Gastrocnemius medialis (tissue), 4 donors: Measurements from ENCODE around the gene DNAJB11. TPM values are rescaled to one million over a fixed set of nuclear protein-coding genes. Genes with fewer than 3 reads are reported as not detected.

ENCODE experiments used
- ATAC-seq, 2 donors: fragments of 150-250 bp; one replicate each; pipeline ENCODE4 v1.9.1; 2016
- DNase-seq, 2 donors: peaks; one replicate each; pipeline ENCODE4 v3.0.0-alpha.2; 2019
- H3K27ac ChIP-seq, 4 donors: fragments of 200-600 bp; sonication (generic); 1 replicate in 1 of 4; 2 replicates in 3 of 4; pipeline ENCODE4 v1.5.1; 2016 to 2018; ENCODE audit warnings: mild to moderate bottlenecking in 2 of 4, moderate library complexity in 1 of 4
- H3K27me3 ChIP-seq, 3 donors: fragments of 200-600 bp; sonication (generic) in 2 of 3; 1 replicate in 1 of 3; 2 replicates in 2 of 3; pipeline versions ENCODE4 v1.5.1 to v1.6.0; 2016 to 2019; ENCODE audit warnings: mild to moderate bottlenecking in 1 of 3, moderate library complexity in 1 of 3
- H3K36me3 ChIP-seq, 2 donors: fragments of 200-600 bp; sonication (generic) in 1 of 2; one replicate each; pipeline ENCODE4 v1.5.1; 2017 to 2018
- H3K4me1 ChIP-seq, 2 donors: fragments of 200-600 bp; sonication (generic) in 1 of 2; one replicate each; pipeline ENCODE4 v1.5.1; 2016 to 2017; ENCODE audit warnings: mild to moderate bottlenecking in 2 of 2
- H3K4me3 ChIP-seq, 4 donors: fragments of 200-600 bp; sonication (generic) in 3 of 4; 1 replicate in 1 of 4; 2 replicates in 3 of 4; pipeline ENCODE4 v1.5.1; 2016 to 2019; ENCODE audit warnings: mild to moderate bottlenecking in 2 of 4
- H3K9me3 ChIP-seq, 3 donors: fragments of 200-600 bp; sonication (generic) in 2 of 3; 1 replicate in 1 of 3; 2 replicates in 2 of 3; pipeline ENCODE4 v1.5.1; 2016 to 2019
- POLR2A ChIP-seq, 2 donors: fragments of 450-650 bp; IDR thresholded peaks; one replicate each; pipeline ENCODE4 v1.6.1; 2017; ENCODE audit warnings: antibody characterized with exemption in 2 of 2, mild to moderate bottlenecking in 2 of 2, moderate library complexity in 2 of 2
- in situ Hi-C, 4 donors: fragments of 200-750 bp; cut with MboI; loops; one replicate each; pipeline versions ENCODE4 v1.15.0 to v1.8.0; 2017; ENCODE audit warnings: low sequenced_read_pairs in 4 of 4
- intact Hi-C: fragments of 100-400 bp; cut with DNase I; formaldehyde crosslinking; loops from one replicate; pipeline ENCODE4 v1.15.1; 2023; ENCODE audit warnings: low total_unique reads
- total RNA-seq, 4 donors: library from RNA; depleted of rRNA; stranded (reverse); fragments of >200 nt; gene quantifications; one replicate each; pipeline versions ENCODE4 v1.1.0 to v1.2.3, GENCODE V29; 2016
- TF ChIP-seq, protein P1 (sequence below), 5 experiments: fragments of 450-650 bp in 3 of 5; fragments of 200-600 bp in 2 of 5; sonication (generic) in 2 of 5; IDR thresholded peaks in 4 of 5; conservative IDR thresholded peaks in 1 of 5; 1 replicate in 4 of 5; 2 replicates in 1 of 5; pipeline ENCODE4 v1.5.1; 2016 to 2019; ENCODE audit warnings: antibody characterized with exemption in 5 of 5, mild to moderate bottlenecking in 3 of 5, moderate library complexity in 3 of 5

DNAJB11 gene
- total RNA-seq, 4 donors from 2014 or later, result 15.1 to 24.7 (median 23.0) TPM

- DNase-seq (no peak), ATAC-seq (no peak)
- intact Hi-C loops (no loop called here), in situ Hi-C loops (loop anchor here (25.0 kb wide), 1 partner anchor 540 kb away; no protein-coding TSS in a partner anchor)
- peaks cover 10 to 14% (median 14%) of the 10 kb centered on the region in 3 donors for H3K27me3 ChIP-seq
- TF ChIP-seq, protein P1, sequence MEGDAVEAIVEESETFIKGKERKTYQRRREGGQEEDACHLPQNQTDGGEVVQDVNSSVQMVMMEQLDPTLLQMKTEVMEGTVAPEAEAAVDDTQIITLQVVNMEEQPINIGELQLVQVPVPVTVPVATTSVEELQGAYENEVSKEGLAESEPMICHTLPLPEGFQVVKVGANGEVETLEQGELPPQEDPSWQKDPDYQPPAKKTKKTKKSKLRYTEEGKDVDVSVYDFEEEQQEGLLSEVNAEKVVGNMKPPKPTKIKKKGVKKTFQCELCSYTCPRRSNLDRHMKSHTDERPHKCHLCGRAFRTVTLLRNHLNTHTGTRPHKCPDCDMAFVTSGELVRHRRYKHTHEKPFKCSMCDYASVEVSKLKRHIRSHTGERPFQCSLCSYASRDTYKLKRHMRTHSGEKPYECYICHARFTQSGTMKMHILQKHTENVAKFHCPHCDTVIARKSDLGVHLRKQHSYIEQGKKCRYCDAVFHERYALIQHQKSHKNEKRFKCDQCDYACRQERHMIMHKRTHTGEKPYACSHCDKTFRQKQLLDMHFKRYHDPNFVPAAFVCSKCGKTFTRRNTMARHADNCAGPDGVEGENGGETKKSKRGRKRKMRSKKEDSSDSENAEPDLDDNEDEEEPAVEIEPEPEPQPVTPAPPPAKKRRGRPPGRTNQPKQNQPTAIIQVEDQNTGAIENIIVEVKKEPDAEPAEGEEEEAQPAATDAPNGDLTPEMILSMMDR (IDR thresholded peaks at IDR 0.05 in 4 of 5, conservative IDR thresholded peaks at IDR 0.05 in 1 of 5), result no peak
- TF ChIP-seq POLR2A (IDR thresholded peaks at IDR 0.05), result no peak
- H3K9me3 ChIP-seq, result no peaks in the 10 kb centered on the region
- no peak overlapping the region for H3K27ac ChIP-seq
- peaks cover 0 to 3% of the 10 kb centered on the region in 2 donors for H3K4me1 ChIP-seq
- H3K36me3 ChIP-seq, result no peaks in the 10 kb centered on the region
- no peak overlapping the region for H3K4me3 ChIP-seq
These were observed 51.6 kb downstream of the DNAJB11 start for GRCh38 chr3:186621894-186622650.

DNA sequence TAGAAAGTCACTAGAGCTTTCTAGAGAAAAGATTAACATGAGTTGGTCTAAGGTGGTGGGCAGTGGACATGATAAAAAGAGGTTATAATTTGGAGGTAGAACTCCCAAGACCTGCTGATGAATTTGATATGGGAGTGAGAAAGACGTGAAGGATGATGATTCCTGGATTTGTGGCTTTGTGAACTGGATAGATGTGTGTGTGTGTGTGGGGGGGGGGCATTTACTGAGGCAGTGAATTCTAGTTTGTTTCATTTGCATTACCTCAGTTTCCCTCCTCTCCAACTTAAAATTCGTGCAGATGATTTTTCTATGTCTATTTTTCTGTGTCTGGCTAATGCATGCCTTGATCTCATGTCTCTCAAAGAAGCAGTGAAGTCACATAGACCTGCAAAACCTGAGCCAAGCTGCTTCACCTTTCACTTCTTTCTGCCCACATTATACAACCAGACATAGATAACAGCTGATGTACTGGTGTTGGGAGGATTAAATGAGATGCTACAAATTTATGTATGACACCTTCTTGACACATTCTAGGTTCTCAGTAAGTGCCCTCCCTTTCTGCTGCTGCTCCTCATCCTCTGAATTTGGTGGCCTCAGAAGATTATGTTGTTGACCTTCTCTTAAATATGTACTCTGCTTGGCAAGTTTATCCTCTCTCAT is 52.3 kb downstream of the DNAJB11 start:
- intact Hi-C loops, result no loop called here
- H3K27ac ChIP-seq, result no peak overlapping the region
- H3K27me3 ChIP-seq, result peaks cover 8 to 10% (median 8%) of the 10 kb centered on the region in 3 donors
- DNase-seq (no peak), ATAC-seq (no peak)
- H3K36me3 ChIP-seq, result no peaks in the 10 kb centered on the region
- no peaks in the 10 kb centered on the region for H3K9me3 ChIP-seq
- no peak for TF ChIP-seq POLR2A (IDR thresholded peaks at IDR 0.05)
- TF ChIP-seq, protein P1 (IDR thresholded peaks at IDR 0.05 in 4 of 5, conservative IDR thresholded peaks at IDR 0.05 in 1 of 5), result no peak
- no peak overlapping the region for H3K4me3 ChIP-seq
- in situ Hi-C loops, result loop anchor here (25.0 kb wide), 1 partner anchor 540 kb away; no protein-coding TSS in a partner anchor
- H3K4me1 ChIP-seq, result no peaks in the 10 kb centered on the region

GRCh38 chr3:186624598-186624997 is 54.1 kb downstream of the DNAJB11 start:
- Histone ChIP-seq H3K27me3 (no peaks in the 10 kb centered on the region), H3K9me3 (no peaks in the 10 kb centered on the region), H3K4me3 (no peak overlapping the region), H3K36me3 (no peaks in the 10 kb centered on the region), H3K4me1 (no peaks in the 10 kb centered on the region), H3K27ac (no peak overlapping the region)
- intact Hi-C loops (no loop called here), in situ Hi-C loops (loop anchor here (25.0 kb wide), 1 partner anchor 538 kb away; no protein-coding TSS in a partner anchor)
- DNase-seq, result no peak
- TF ChIP-seq POLR2A (IDR thresholded peaks at IDR 0.05), result no peak
- TF ChIP-seq, protein P1 (IDR thresholded peaks at IDR 0.05 in 4 of 5, conservative IDR thresholded peaks at IDR 0.05 in 1 of 5), result no peak
- ATAC-seq, result no peak

DNA sequence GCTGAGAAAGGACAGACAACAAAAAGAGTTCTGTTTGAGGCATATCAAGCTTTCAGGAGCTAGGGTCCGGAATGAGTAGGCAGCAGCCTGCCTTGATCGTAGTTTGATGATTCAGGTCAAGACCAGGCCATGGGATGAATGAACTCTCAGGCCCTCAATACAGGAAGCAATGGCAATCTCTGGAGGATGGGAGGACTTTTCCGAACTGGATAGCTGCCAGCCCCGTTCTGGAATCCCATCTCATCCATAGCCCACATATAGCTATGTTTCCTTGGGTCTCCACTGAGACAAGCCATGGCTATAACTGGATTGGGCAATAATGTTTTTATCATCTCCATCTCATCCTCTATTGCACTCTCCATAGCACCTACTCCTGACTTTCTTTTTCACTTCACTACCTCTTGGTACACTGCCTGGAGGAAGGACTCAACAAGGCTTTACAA is 55.1 kb downstream of the DNAJB11 start:
- intact Hi-C loops (no loop called here), in situ Hi-C loops (no loop called here)
- H3K4me1 ChIP-seq, result no peaks in the 10 kb centered on the region
- no peaks in the 10 kb centered on the region for H3K9me3 ChIP-seq
- ATAC-seq (no peak), DNase-seq (no peak)
- TF ChIP-seq, protein P1 (IDR thresholded peaks at IDR 0.05 in 4 of 5, conservative IDR thresholded peaks at IDR 0.05 in 1 of 5), result no peak
- no peak for TF ChIP-seq POLR2A (IDR thresholded peaks at IDR 0.05)
- H3K36me3 ChIP-seq, result no peaks in the 10 kb centered on the region
- no peak overlapping the region for H3K4me3 ChIP-seq
- H3K27me3 ChIP-seq, result no peaks in the 10 kb centered on the region
- no peak overlapping the region for H3K27ac ChIP-seq
